ENCODE data around the gene KIAA1210.

The KIAA1210 gene

GRCh38 chrX:119063428-119063827 is 64.2 kb downstream of the KIAA1210 start:
- TF ChIP-seq ZFX (IDR thresholded peaks at IDR 0.05): no peak
- TF ChIP-seq CTCF (conservative IDR thresholded peaks at IDR 0.05): no peak
- H3K27ac ChIP-seq: no peak overlapping the region

- no peak overlapping the region for H3K27ac ChIP-seq
- TF ChIP-seq ZFX (IDR thresholded peaks at IDR 0.05) (no peak), CTCF (conservative IDR thresholded peaks at IDR 0.05) (no peak)
Observed at GRCh38 chrX:119062750-119063374, 64.8 kb downstream of the KIAA1210 start.

- no peak overlapping the region for H3K27ac ChIP-seq
- TF ChIP-seq ZFX (IDR thresholded peaks at IDR 0.05): no peak
- no peak for TF ChIP-seq CTCF (conservative IDR thresholded peaks at IDR 0.05)
Observed at GRCh38 chrX:119055687-119056086, 71.9 kb downstream of the KIAA1210 start.

- no peak overlapping the region for H3K27ac ChIP-seq
- TF ChIP-seq ZFX (IDR thresholded peaks at IDR 0.05) (no peak), CTCF (conservative IDR thresholded peaks at IDR 0.05) (no peak)
Observed at GRCh38 chrX:119045884-119046283, 81.7 kb downstream of the KIAA1210 start.

GRCh38 chrX:119042996-119043395 is 84.6 kb downstream of the KIAA1210 start:
- TF ChIP-seq ZFX (IDR thresholded peaks at IDR 0.05) (no peak), CTCF (conservative IDR thresholded peaks at IDR 0.05) (no peak)
- no peak overlapping the region for H3K27ac ChIP-seq

GRCh38 chrX:119042040-119042439 is 85.6 kb downstream of the KIAA1210 start:
- H3K27ac ChIP-seq: no peak overlapping the region
- TF ChIP-seq CTCF (conservative IDR thresholded peaks at IDR 0.05) (no peak), ZFX (IDR thresholded peaks at IDR 0.05) (no peak)

- no peak overlapping the region for H3K27ac ChIP-seq
- TF ChIP-seq ZFX (IDR thresholded peaks at IDR 0.05) (no peak), CTCF (conservative IDR thresholded peaks at IDR 0.05) (no peak)
Observed at GRCh38 chrX:119041175-119041574, 86.4 kb downstream of the KIAA1210 start.

All from C4-2B (cell line).